Mammary epithelial cell (primary cell): ENCODE measurements around the gene MAN2C1.
"Not testable (repeated sequence)": the region's sequence is repeated elsewhere in the genome, so short reads cannot be mapped to it uniquely, and the experiment has no call there.

Source experiments
- CTCF ChIP-seq, 2 donors: IDR thresholded peaks in 1 of 2; conservative IDR thresholded peaks in 1 of 2; 2 replicates each; pipeline ENCODE4 v1.5.1; 2011 to 2012; ENCODE audit warnings: inconsistent platforms in 2 of 2, low read length in 2 of 2, mild to moderate bottlenecking in 2 of 2, control low read depth in 1 of 2, low read depth in 1 of 2; ENCODE audit not compliant: insufficient read depth in 1 of 2; ENCODE audit errors: extremely low read depth in 1 of 2
- EZH2 ChIP-seq: IDR thresholded peaks from 2 replicates; pipeline ENCODE4 v1.6.1; 2012; ENCODE audit warnings: low read length, inconsistent platforms, borderline replicate concordance

- not testable (repeated sequence) for TF ChIP-seq CTCF (conservative IDR thresholded peaks at IDR 0.05 in 1 of 2, IDR thresholded peaks at IDR 0.05 in 1 of 2; ENCODE audit: extremely low read depth in 1 of 2, insufficient read depth in 1 of 2, low read depth in 1 of 2, low read length in 2 of 2); EZH2
Observed at GRCh38 chr15:75312548-75312947, 55.9 kb downstream of the MAN2C1 start.
